ENCODE data around the gene PCDH15.

DNA sequence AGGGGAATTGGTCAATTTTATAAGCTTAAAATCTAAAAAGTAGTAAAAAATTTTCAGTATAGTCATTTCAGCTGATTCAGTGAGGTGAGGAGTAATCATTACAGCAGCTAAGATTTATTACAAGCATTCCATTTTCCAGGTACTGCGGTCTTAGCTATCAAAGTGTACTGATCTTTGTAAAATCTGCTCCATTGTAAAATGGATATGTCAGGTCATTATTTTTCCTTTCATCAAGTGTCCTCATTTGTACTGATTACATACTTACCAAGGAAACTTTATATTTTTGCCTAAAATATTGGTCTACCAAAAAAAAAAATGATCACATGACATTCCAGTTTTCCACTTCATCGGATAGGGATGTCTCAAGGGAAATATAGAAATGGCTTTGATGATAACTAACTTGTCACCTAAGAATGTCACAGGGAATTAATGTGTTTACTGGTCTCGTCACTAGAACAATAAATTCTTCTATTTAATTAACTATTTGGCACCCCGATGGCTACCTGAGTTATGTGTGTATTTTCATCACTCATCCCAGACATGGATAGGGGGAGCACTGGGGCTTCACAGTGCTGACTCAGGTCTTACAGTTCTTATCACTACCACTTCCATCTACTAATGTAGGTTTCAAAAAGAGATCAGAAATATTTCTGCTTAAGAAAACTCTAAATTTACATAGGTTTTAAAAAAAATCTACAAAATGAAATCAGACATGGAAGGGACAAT lies 948.4 kb downstream of the PCDH15 start:
- TF ChIP-seq, protein P1, sequence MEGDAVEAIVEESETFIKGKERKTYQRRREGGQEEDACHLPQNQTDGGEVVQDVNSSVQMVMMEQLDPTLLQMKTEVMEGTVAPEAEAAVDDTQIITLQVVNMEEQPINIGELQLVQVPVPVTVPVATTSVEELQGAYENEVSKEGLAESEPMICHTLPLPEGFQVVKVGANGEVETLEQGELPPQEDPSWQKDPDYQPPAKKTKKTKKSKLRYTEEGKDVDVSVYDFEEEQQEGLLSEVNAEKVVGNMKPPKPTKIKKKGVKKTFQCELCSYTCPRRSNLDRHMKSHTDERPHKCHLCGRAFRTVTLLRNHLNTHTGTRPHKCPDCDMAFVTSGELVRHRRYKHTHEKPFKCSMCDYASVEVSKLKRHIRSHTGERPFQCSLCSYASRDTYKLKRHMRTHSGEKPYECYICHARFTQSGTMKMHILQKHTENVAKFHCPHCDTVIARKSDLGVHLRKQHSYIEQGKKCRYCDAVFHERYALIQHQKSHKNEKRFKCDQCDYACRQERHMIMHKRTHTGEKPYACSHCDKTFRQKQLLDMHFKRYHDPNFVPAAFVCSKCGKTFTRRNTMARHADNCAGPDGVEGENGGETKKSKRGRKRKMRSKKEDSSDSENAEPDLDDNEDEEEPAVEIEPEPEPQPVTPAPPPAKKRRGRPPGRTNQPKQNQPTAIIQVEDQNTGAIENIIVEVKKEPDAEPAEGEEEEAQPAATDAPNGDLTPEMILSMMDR (IDR thresholded peaks at IDR 0.05): no peak
- TF ChIP-seq POLR2AphosphoS5 (IDR thresholded peaks at IDR 0.05; ENCODE audit: insufficient read depth in 1 of 2, low read depth in 1 of 2): no peak
